ENCODE measurements around the gene TMEM126B. TPM values are rescaled to one million over a fixed set of nuclear protein-coding genes. Genes with fewer than 3 reads are reported as not detected.

Gene TMEM126B
- total RNA-seq, 1 donor from 2014 or later = 49.6 TPM

DNA sequence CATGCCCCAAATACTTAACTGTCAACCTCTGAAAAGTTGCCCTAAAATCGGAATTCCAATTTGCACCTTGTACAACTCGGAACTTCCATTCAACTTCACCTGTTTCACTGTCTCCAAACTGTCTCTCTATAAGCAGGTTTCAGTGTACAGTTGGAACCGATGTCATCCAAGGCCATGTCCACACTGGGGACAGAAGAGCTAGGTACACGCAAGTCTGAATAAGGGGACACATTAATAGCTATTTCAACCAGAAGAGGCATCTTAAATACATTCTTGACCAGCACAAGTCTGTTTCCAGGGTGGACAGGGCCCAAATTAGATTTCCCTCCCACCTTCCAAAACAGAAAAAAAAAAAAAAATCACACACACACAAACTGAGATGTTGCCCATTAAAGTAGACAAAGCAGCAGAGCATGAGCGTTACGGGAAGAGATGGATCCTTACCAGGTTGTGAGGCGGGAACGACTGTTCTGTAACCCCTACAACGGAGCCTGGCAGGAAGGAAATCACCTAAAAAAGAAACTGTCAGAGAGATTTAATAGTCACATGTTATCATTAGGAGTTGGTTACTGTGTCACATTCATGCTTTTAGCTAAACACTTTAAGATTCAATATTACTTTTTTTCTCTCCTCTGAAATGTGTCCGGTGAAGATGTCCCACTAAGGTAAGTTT is 34.8 kb downstream of the TMEM126B start:
- DNase-seq = no peak
- intact Hi-C loops (cut with DNase I) = no loop called here
- peak overlapping the region; percentile 93 for H3K4me3 ChIP-seq
- H3K9me3 ChIP-seq = no peaks in the 10 kb centered on the region
- TF ChIP-seq, protein P1, sequence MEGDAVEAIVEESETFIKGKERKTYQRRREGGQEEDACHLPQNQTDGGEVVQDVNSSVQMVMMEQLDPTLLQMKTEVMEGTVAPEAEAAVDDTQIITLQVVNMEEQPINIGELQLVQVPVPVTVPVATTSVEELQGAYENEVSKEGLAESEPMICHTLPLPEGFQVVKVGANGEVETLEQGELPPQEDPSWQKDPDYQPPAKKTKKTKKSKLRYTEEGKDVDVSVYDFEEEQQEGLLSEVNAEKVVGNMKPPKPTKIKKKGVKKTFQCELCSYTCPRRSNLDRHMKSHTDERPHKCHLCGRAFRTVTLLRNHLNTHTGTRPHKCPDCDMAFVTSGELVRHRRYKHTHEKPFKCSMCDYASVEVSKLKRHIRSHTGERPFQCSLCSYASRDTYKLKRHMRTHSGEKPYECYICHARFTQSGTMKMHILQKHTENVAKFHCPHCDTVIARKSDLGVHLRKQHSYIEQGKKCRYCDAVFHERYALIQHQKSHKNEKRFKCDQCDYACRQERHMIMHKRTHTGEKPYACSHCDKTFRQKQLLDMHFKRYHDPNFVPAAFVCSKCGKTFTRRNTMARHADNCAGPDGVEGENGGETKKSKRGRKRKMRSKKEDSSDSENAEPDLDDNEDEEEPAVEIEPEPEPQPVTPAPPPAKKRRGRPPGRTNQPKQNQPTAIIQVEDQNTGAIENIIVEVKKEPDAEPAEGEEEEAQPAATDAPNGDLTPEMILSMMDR (IDR thresholded peaks at IDR 0.05) = no peak
- peak overlapping the region; percentile 98 for H3K27ac ChIP-seq
- no peaks in the 10 kb centered on the region for H3K27me3 ChIP-seq (ENCODE audit: low read depth)
- H3K36me3 ChIP-seq = peaks cover 45% of the 10 kb centered on the region
- no peak for ATAC-seq
- peaks cover 50% of the 10 kb centered on the region for H3K4me1 ChIP-seq

GRCh38 chr11:85663753-85664614 is 35.6 kb downstream of the TMEM126B start:
- DNase-seq = peak; percentile 90
- Histone ChIP-seq H3K36me3 (peaks cover 40% of the 10 kb centered on the region), H3K4me3 (peak overlapping the region; percentile 93), H3K9me3 (no peaks in the 10 kb centered on the region), H3K4me1 (peaks cover 47% of the 10 kb centered on the region), H3K27me3 (ENCODE audit: low read depth) (no peaks in the 10 kb centered on the region), H3K27ac (peak overlapping the region; percentile 98)
- TF ChIP-seq, protein P1 (IDR thresholded peaks at IDR 0.05) = peak; percentile 59
- ATAC-seq = peak; percentile 89 to 91
- intact Hi-C loops (cut with DNase I) = no loop called here

DNA sequence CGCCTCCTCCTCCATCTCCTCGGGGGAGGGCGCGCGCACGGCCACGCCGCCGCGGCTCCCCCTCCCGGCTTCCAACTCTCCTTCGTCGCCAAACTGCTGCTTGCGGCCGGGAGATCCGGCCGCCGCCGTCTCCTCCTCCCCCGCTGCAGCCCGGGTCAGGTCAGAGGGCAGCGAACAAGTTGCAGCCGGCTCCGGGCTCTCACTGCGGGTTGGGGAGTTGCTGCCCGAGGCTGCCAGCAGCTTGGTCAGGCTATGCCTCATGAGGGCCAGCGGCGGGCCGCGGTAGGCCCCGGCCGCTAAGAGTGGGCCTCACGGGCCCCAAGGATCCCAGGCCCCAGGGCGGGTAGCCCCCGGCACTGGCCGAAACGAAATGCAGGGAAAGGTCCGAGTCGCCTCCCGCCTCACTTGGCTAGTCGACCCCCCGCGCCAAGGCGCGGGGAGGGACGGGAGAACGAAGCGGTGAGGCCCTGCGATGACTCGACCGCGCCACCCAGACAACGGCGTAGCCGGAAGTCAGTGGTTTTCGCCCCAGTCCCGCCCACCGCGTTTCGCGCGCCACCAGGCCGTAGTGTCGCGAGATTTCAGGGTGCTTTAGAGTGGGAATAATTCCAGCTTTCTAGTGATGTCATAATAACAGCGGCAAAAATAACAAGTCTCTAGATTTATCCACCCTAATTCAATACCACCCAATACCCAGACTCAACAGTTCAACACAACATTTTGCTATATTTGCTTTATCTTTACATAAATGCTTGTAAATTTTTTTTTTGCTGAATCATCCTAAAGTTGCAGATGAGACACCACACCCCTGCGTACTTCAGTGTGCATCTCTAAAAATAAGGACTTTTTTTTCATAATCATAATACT is 36.5 kb downstream of the TMEM126B start, which contains the start of gene CREBZF:
CREBZF (minus strand) TSS at position 515 of the 867 bp plus-strand sequence; CDS start at position 261, 254 bp downstream.
- peaks cover 39% of the 10 kb centered on the region for H3K4me1 ChIP-seq
- H3K9me3 ChIP-seq = no peaks in the 10 kb centered on the region
- TF ChIP-seq, protein P1 (IDR thresholded peaks at IDR 0.05) = no peak
- no peaks in the 10 kb centered on the region for H3K27me3 ChIP-seq (ENCODE audit: low read depth)
- H3K36me3 ChIP-seq = peaks cover 32% of the 10 kb centered on the region
- peak; percentile 97 to 98 for ATAC-seq
- peak within 1 kb of the TSS; percentile 93 for H3K4me3 ChIP-seq
- DNase-seq = peak; percentile 94
- H3K27ac ChIP-seq = peak within 1 kb of the TSS; percentile 98
- intact Hi-C loops (cut with DNase I) = no loop called here

GRCh38 chr11:85665733-85666132 is 37.3 kb downstream of the TMEM126B start:
- TF ChIP-seq, protein P1 (IDR thresholded peaks at IDR 0.05) = no peak
- Histone ChIP-seq H3K27ac (no peak overlapping the region), H3K9me3 (no peaks in the 10 kb centered on the region), H3K27me3 (ENCODE audit: low read depth) (no peaks in the 10 kb centered on the region), H3K4me3 (peak overlapping the region; percentile 93), H3K4me1 (peaks cover 30% of the 10 kb centered on the region), H3K36me3 (peaks cover 23% of the 10 kb centered on the region)
- no peak for DNase-seq
- ATAC-seq = no peak
- intact Hi-C loops (cut with DNase I) = no loop called here

- Histone ChIP-seq H3K27ac (no peak overlapping the region), H3K27me3 (ENCODE audit: low read depth) (no peaks in the 10 kb centered on the region), H3K4me3 (no peak overlapping the region), H3K9me3 (no peaks in the 10 kb centered on the region), H3K36me3 (peaks cover 13% of the 10 kb centered on the region), H3K4me1 (peaks cover 20% of the 10 kb centered on the region)
- DNase-seq (no peak), ATAC-seq (no peak)
- TF ChIP-seq, protein P1 (IDR thresholded peaks at IDR 0.05) = no peak
- intact Hi-C loops (cut with DNase I) = no loop called here
These were observed 38.3 kb downstream of the TMEM126B start for GRCh38 chr11:85666687-85667086.
